Measurements from ENCODE around the gene LRBA.

Gene LRBA

DNA sequence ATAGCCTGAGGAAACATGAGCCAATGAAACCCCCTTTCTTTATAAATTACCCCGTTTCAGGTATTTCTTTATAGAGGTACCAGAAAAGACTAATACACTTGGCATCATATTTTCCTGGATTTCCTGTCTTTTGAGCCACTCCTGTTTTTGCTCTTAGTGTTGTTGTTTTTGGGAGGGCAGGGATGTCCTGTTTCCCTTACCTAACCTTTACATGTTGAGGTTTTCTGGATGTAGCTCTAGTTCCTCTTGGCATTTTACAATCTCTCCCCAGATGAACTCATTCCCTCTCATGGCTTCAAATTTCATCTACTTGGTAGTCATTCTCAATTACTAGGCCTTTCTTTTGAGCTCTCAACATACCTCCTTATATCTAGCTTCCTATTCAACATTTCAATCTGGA lies 537.2 kb downstream of the LRBA start:
- TF ChIP-seq, protein P1, sequence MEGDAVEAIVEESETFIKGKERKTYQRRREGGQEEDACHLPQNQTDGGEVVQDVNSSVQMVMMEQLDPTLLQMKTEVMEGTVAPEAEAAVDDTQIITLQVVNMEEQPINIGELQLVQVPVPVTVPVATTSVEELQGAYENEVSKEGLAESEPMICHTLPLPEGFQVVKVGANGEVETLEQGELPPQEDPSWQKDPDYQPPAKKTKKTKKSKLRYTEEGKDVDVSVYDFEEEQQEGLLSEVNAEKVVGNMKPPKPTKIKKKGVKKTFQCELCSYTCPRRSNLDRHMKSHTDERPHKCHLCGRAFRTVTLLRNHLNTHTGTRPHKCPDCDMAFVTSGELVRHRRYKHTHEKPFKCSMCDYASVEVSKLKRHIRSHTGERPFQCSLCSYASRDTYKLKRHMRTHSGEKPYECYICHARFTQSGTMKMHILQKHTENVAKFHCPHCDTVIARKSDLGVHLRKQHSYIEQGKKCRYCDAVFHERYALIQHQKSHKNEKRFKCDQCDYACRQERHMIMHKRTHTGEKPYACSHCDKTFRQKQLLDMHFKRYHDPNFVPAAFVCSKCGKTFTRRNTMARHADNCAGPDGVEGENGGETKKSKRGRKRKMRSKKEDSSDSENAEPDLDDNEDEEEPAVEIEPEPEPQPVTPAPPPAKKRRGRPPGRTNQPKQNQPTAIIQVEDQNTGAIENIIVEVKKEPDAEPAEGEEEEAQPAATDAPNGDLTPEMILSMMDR (IDR thresholded peaks at IDR 0.05): no peak
- no peak for DNase-seq (ENCODE audit: low spot score)
- no peak overlapping the region for H3K27ac ChIP-seq
- no peak overlapping the region for H3K4me3 ChIP-seq

DNA sequence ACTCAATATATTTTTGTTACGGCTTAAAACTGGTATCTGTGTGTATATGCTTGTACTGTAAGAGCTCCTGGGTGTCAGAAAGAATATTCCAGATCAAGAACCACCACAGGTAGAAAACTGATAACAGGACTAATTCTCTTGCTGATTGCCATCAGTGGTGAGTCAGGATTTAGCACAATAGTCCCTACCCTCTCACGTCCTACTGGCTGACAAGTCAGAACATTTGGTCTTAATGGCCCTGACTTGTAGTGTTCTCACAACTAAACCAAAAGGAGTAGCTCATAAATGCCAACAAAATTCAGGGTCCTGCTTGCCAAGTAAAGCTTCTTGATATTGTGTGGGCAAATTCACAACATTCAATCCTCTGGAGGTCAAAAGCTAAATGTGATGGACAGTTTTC lies 538.3 kb downstream of the LRBA start:
- TF ChIP-seq, protein P1 (IDR thresholded peaks at IDR 0.05): no peak
- Histone ChIP-seq H3K27ac (no peak overlapping the region), H3K4me3 (no peak overlapping the region)
- DNase-seq (ENCODE audit: low spot score): no peak

DNA sequence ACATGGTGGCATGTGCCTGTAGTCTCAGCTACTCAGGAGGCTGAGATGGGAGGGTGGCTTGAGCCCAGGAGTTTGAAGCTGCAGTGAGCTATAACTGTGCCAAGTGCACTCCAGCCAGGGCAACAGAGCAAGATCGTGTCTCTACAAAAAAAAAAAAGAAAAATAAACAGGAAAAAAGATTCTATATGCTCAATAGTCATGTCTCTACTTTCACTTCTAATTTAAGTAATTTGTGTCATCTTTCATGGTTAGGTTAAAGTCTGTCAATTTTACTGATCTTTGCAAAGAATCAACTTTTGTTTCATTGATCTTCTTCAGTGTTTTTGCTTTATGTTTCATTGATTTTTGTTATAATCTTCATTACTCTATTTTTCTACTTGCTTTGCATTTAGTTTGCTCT lies 539.3 kb downstream of the LRBA start:
- DNase-seq (ENCODE audit: low spot score): no peak
- H3K4me3 ChIP-seq: no peak overlapping the region
- TF ChIP-seq, protein P1 (IDR thresholded peaks at IDR 0.05): no peak
- no peak overlapping the region for H3K27ac ChIP-seq

DNA sequence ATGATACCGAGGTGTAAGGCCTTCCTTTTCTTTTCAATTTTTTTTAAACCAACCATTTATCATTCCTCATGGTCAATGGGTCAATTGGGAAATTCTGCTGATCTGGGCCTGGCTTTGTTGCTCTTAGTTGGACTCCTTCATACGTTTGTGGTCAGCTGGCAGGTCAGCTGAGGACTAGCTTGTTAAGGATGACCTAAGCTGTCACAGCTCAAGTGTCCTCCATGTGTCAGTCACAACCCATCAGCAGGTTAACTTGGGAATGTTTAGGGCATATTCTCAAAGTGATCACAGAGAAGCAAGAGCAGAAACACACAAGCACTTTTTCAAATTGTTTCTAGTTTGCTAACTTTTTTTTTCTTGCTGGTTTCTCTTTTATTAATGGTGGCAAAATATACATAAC lies 550.6 kb downstream of the LRBA start:
- H3K4me3 ChIP-seq: no peak overlapping the region
- no peak for DNase-seq (ENCODE audit: low spot score)
- no peak overlapping the region for H3K27ac ChIP-seq
- TF ChIP-seq, protein P1 (IDR thresholded peaks at IDR 0.05): no peak

DNA sequence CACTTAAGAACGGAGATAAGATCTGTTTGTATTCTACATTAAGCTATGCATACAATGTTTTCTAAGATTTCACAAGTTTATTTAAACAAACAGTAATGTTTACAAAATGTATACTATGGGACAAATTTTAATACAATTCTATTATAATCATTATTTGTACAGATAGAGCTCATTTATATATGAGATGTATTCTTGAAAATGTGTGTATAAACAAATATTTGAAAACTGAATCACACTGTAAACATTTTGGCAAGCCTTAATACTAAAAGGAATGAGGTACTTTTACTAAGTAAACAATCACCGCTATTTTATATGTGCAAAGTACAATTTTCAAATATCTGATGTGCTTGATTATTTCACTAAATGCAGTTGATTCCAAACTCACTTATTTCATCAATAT lies 552.3 kb downstream of the LRBA start:
- Histone ChIP-seq H3K4me3 (no peak overlapping the region), H3K27ac (no peak overlapping the region)
- TF ChIP-seq, protein P1 (IDR thresholded peaks at IDR 0.05): no peak
- no peak for DNase-seq (ENCODE audit: low spot score)

DNA sequence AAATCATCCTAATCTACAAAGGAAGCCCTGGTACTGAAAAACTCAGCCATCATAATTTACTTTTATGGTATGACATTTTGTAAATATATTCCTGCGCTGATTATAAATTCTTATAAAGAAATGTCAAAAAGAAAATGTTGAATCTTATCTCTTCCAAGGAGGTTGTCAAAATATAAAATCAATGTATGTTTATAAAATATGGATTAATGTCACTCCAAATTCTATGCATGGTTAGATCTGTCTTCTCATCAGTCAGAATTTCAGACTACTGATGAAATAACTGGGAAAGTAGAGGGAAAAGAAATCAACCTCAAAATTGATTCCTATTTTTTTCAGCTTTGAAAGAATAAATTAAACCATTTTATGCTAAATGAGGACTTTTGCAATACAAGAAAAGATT lies 553.1 kb downstream of the LRBA start:
- TF ChIP-seq, protein P1 (IDR thresholded peaks at IDR 0.05): no peak
- no peak for DNase-seq (ENCODE audit: low spot score)
- Histone ChIP-seq H3K4me3 (no peak overlapping the region), H3K27ac (no peak overlapping the region)

DNA sequence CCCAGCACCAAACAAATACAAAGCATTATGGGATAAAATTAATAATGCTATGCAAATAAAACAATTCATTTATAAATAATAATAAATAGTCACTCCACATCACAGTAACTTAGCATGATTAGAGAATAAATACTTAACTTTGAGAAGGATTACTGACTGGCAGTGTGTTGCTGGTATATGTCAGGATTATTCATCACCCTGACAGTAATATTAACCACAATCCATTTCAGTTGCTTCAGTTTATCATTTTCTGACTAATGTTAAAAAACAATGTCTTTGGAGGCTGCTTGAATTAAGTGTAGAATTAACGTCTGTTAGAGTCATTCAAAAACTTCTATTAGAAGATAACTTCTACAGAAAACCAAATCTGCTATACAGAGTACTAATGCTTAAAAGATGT lies 557.3 kb downstream of the LRBA start:
- DNase-seq (ENCODE audit: low spot score): no peak
- TF ChIP-seq, protein P1 (IDR thresholded peaks at IDR 0.05): no peak
- Histone ChIP-seq H3K27ac (no peak overlapping the region), H3K4me3 (no peak overlapping the region)
